T-helper 1 cell treated with Interleukin-12 subunit alpha and Interleukin-12 subunit beta and Interleukin-4 antibody, amounts not matched to agents 30 μg/mL and 1 μg/mL, for 36 hours (primary cell): ENCODE results near the gene ERICH6.
"Not testable (repeated sequence)": the region's sequence is repeated elsewhere in the genome, so short reads cannot be mapped to it uniquely, and the experiment has no call there.

Experiments used
- H3K27ac Mint-ChIP-seq: one replicate; pipeline ENCODE4 v1.8.0; 2021; ENCODE audit warnings: mild to moderate bottlenecking, mixed read lengths
- H3K27me3 Mint-ChIP-seq: one replicate; pipeline ENCODE4 v1.8.0; 2021; ENCODE audit warnings: low read depth, mixed read lengths
- H3K36me3 Mint-ChIP-seq: one replicate; pipeline ENCODE4 v1.8.0; 2021; ENCODE audit warnings: low read depth, mixed read lengths
- H3K4me1 Mint-ChIP-seq: one replicate; pipeline ENCODE4 v1.8.0; 2021; ENCODE audit warnings: low read depth, mixed read lengths
- H3K4me3 Mint-ChIP-seq: one replicate; pipeline ENCODE4 v1.8.0; 2021; ENCODE audit warnings: mild to moderate bottlenecking, moderate library complexity, mixed read lengths
- H3K9me3 Mint-ChIP-seq: one replicate; pipeline ENCODE4 v1.8.0; 2021; ENCODE audit warnings: mixed read lengths

Gene ERICH6

GRCh38 chr3:150627557-150627956 lies 76.2 kb downstream of the ERICH6 start:
- Mint-ChIP-seq H3K27me3 (no peaks in the 10 kb centered on the region), H3K36me3 (peaks cover 36% of the 10 kb centered on the region), H3K9me3 (no peaks in the 10 kb centered on the region)

GRCh38 chr3:150626148-150626930 lies 77.4 kb downstream of the ERICH6 start:
- Mint-ChIP-seq H3K4me1 (peaks cover 6% of the 10 kb centered on the region), H3K27ac (no peak overlapping the region), H3K36me3 (peaks cover 36% of the 10 kb centered on the region)

More at GRCh38 chr3:150627557-150627956, 76.2 kb downstream of the ERICH6 start:
- Mint-ChIP-seq H3K4me1 (peaks cover 3% of the 10 kb centered on the region), H3K27ac (no peak overlapping the region), H3K4me3 (no peak overlapping the region)

GRCh38 chr3:150623945-150624344 lies 79.8 kb downstream of the ERICH6 start:
- Mint-ChIP-seq H3K4me1 (peaks cover 9% of the 10 kb centered on the region), H3K27me3 (no peaks in the 10 kb centered on the region), H3K27ac (no peak overlapping the region), H3K9me3 (no peaks in the 10 kb centered on the region), H3K4me3 (no peak overlapping the region), H3K36me3 (peaks cover 35% of the 10 kb centered on the region)

More at GRCh38 chr3:150626148-150626930, 77.4 kb downstream of the ERICH6 start:
- no peak overlapping the region for H3K4me3 Mint-ChIP-seq
- no peaks in the 10 kb centered on the region for H3K27me3 Mint-ChIP-seq
- no peaks in the 10 kb centered on the region for H3K9me3 Mint-ChIP-seq

- H3K27ac Mint-ChIP-seq, H3K9me3 Mint-ChIP-seq, H3K27me3 Mint-ChIP-seq, H3K4me3 Mint-ChIP-seq: not testable (repeated sequence)
- Mint-ChIP-seq H3K4me1 (peaks cover 11% of the 10 kb centered on the region), H3K36me3 (peaks cover 41% of the 10 kb centered on the region)
These were observed 80.8 kb downstream of the ERICH6 start for GRCh38 chr3:150622955-150623354.

GRCh38 chr3:150620002-150620689 lies 83.6 kb downstream of the ERICH6 start:
- Mint-ChIP-seq H3K27ac (peak overlapping the region; percentile 9), H3K9me3 (no peaks in the 10 kb centered on the region), H3K36me3 (peaks cover 23% of the 10 kb centered on the region), H3K4me1 (peaks cover 11% of the 10 kb centered on the region), H3K27me3 (no peaks in the 10 kb centered on the region), H3K4me3 (no peak overlapping the region)

GRCh38 chr3:150613709-150614480 lies 89.8 kb downstream of the ERICH6 start:
- Mint-ChIP-seq H3K36me3 (peaks cover 25% of the 10 kb centered on the region), H3K4me3 (no peak overlapping the region), H3K4me1 (peaks cover 34% of the 10 kb centered on the region), H3K27me3 (no peaks in the 10 kb centered on the region), H3K27ac (peak overlapping the region; percentile 13), H3K9me3 (peaks cover 4% of the 10 kb centered on the region)

- H3K27ac Mint-ChIP-seq, result no peak overlapping the region
- H3K9me3 Mint-ChIP-seq, result peaks cover 4% of the 10 kb centered on the region
- H3K27me3 Mint-ChIP-seq, result no peaks in the 10 kb centered on the region
- H3K4me1 Mint-ChIP-seq, result peaks cover 38% of the 10 kb centered on the region
- peaks cover 20% of the 10 kb centered on the region for H3K36me3 Mint-ChIP-seq
- no peak overlapping the region for H3K4me3 Mint-ChIP-seq
These were observed 90.7 kb downstream of the ERICH6 start for GRCh38 chr3:150613034-150613433.

- Mint-ChIP-seq H3K4me3 (no peak overlapping the region), H3K36me3 (peaks cover 19% of the 10 kb centered on the region), H3K27ac (no peak overlapping the region)
These were observed 91.2 kb downstream of the ERICH6 start for GRCh38 chr3:150612494-150612893.

GRCh38 chr3:150611666-150612065 lies 92.1 kb downstream of the ERICH6 start:
- Mint-ChIP-seq H3K4me3 (no peak overlapping the region), H3K9me3 (peaks cover 4% of the 10 kb centered on the region), H3K27ac (no peak overlapping the region), H3K27me3 (no peaks in the 10 kb centered on the region), H3K36me3 (peaks cover 25% of the 10 kb centered on the region), H3K4me1 (peaks cover 49% of the 10 kb centered on the region)

More at GRCh38 chr3:150612494-150612893, 91.2 kb downstream of the ERICH6 start:
- peaks cover 42% of the 10 kb centered on the region for H3K4me1 Mint-ChIP-seq
- peaks cover 4% of the 10 kb centered on the region for H3K9me3 Mint-ChIP-seq
- H3K27me3 Mint-ChIP-seq, result no peaks in the 10 kb centered on the region

- no peak overlapping the region for H3K4me3 Mint-ChIP-seq
- peaks cover 57% of the 10 kb centered on the region for H3K4me1 Mint-ChIP-seq
- no peaks in the 10 kb centered on the region for H3K27me3 Mint-ChIP-seq
- H3K9me3 Mint-ChIP-seq, result peaks cover 4% of the 10 kb centered on the region
- H3K36me3 Mint-ChIP-seq, result peaks cover 33% of the 10 kb centered on the region
- H3K27ac Mint-ChIP-seq, result no peak overlapping the region
These were observed 92.9 kb downstream of the ERICH6 start for GRCh38 chr3:150610785-150611184.

- H3K27me3 Mint-ChIP-seq, result no peaks in the 10 kb centered on the region
- peaks cover 61% of the 10 kb centered on the region for H3K4me1 Mint-ChIP-seq
- peaks cover 4% of the 10 kb centered on the region for H3K9me3 Mint-ChIP-seq
- peaks cover 32% of the 10 kb centered on the region for H3K36me3 Mint-ChIP-seq
- no peak overlapping the region for H3K27ac Mint-ChIP-seq
- no peak overlapping the region for H3K4me3 Mint-ChIP-seq
These were observed 93.7 kb downstream of the ERICH6 start for GRCh38 chr3:150609988-150610387.
